GM12878 (cell line): Measurements from ENCODE around the gene WTAP. TPM values are rescaled to one million over a fixed set of nuclear protein-coding genes. Genes with fewer than 3 reads are reported as not detected.

Experiments
- ASH2L ChIP-seq: fragments of 300-600, 200-600 bp; sonication (generic); IDR thresholded peaks from 2 replicates; pipeline ENCODE4 v1.6.1; 2017; ENCODE audit warnings: low read depth, mild to moderate bottlenecking, borderline replicate concordance
- BCL11A ChIP-seq: IDR thresholded peaks from 2 replicates; pipeline ENCODE4 v1.6.1; 2011; ENCODE audit warnings: low read depth, low read length
- JUNB ChIP-seq: IDR thresholded peaks from 2 replicates; pipeline ENCODE4 v1.6.1; 2016; ENCODE audit warnings: antibody characterized with exemption, mild to moderate bottlenecking
- MEF2A ChIP-seq: IDR thresholded peaks from 2 replicates; pipeline ENCODE4 v1.6.1; 2011; ENCODE audit warnings: low read depth, mild to moderate bottlenecking, low read length, moderate library complexity; ENCODE audit not compliant: insufficient read depth
- NRF1 ChIP-seq: conservative IDR thresholded peaks from 2 replicates; pipeline ENCODE4 v1.6.1; 2011; ENCODE audit warnings: mild to moderate bottlenecking, low read depth, low read length, improper control_type of control experiment
- PML ChIP-seq: IDR thresholded peaks from 2 replicates; pipeline ENCODE4 v1.6.1; 2012; ENCODE audit warnings: low read length, inconsistent platforms
- SMAD1 ChIP-seq: fragments of 450-650 bp; IDR thresholded peaks from 2 replicates; pipeline ENCODE4 v1.6.1; 2018; ENCODE audit warnings: mild to moderate bottlenecking, low read depth; ENCODE audit not compliant: partially characterized antibody
- SMAD5 ChIP-seq: IDR thresholded peaks from 2 replicates; pipeline ENCODE4 v1.6.1; 2016; ENCODE audit warnings: antibody characterized with exemption, low read depth
- ZBED1 ChIP-seq: IDR thresholded peaks from 2 replicates; pipeline ENCODE4 v1.6.1; 2016; ENCODE audit warnings: borderline replicate concordance
- polyA plus RNA-seq, 11 experiments: library from polyadenylated mRNA; depleted of rRNA in 4 of 11; unstranded in 6 of 11; stranded (reverse) in 5 of 11; fragments of >200 nt; fragmentation: Nextera tagmentation in 4 of 11; fragmentation: Illumina TruSeq in 1 of 11; extraction: Ambion mirVana in 4 of 11; extraction: Trizol in 1 of 11; gene quantifications; 1 replicate in 1 of 11; 2 replicates in 10 of 11; pipeline versions ENCODE4 v1.2.1 to v1.2.3, GENCODE V29; 2011 to 2016; ENCODE audit warnings: inconsistent platforms in 2 of 11, missing spikeins in 2 of 11, low read depth in 1 of 11
- total RNA-seq, 4 experiments: library from RNA; depleted of rRNA in 3 of 4; stranded (reverse); fragments of >200 nt in 3 of 4; fragmentation: Illumina TruSeq in 1 of 4; extraction: Trizol in 1 of 4; gene quantifications; 2 replicates each; pipeline versions ENCODE4 v1.2.1 to v1.2.3, GENCODE V29; 2013 to 2021
- TF ChIP-seq, protein P1 (sequence below): IDR thresholded peaks from 2 replicates; pipeline ENCODE4 v1.6.1; 2011; ENCODE audit warnings: borderline replicate concordance, low read depth, mild to moderate bottlenecking, moderate library complexity, mixed read lengths, low read length; ENCODE audit not compliant: insufficient read depth; ENCODE audit errors: extremely low read length
- TF ChIP-seq, protein P2 (sequence below): IDR thresholded peaks from 2 replicates; pipeline ENCODE4 v1.6.1; 2011; ENCODE audit warnings: low read depth, mild to moderate bottlenecking, low read length, moderate library complexity, borderline replicate concordance; ENCODE audit errors: extremely low read depth
- TF ChIP-seq, protein P3 (sequence below): fragments of 450-650 bp; formaldehyde crosslinking; IDR thresholded peaks from 2 replicates; pipeline ENCODE4 v1.5.0; 2022; ENCODE audit warnings: mild to moderate bottlenecking, missing genetic modification characterization
- TF ChIP-seq, protein P4 (sequence below): IDR thresholded peaks from 2 replicates; pipeline ENCODE4 v1.6.1; 2011; ENCODE audit warnings: borderline replicate concordance, low read depth, mild to moderate bottlenecking, moderate library complexity, low read length; ENCODE audit not compliant: insufficient read depth, poor library complexity, severe bottlenecking
- TF ChIP-seq, protein P5 (sequence below): fragments of 450-650 bp; IDR thresholded peaks from 2 replicates; pipeline ENCODE4 v1.6.1; 2017; ENCODE audit warnings: mild to moderate bottlenecking, low read depth, inconsistent platforms; ENCODE audit not compliant: poor library complexity, severe bottlenecking
- TF ChIP-seq, protein P6 (sequence below): IDR thresholded peaks from 2 replicates; pipeline ENCODE4 v1.6.1; 2012; ENCODE audit warnings: low read length, inconsistent platforms

WTAP gene
- total and polyA plus RNA-seq, 10 of the 15 experiments (the other 5 are each of a cell fraction or from before 2014, with no cell fraction given): 38.7 to 132 (median 83.1) TPM

DNA sequence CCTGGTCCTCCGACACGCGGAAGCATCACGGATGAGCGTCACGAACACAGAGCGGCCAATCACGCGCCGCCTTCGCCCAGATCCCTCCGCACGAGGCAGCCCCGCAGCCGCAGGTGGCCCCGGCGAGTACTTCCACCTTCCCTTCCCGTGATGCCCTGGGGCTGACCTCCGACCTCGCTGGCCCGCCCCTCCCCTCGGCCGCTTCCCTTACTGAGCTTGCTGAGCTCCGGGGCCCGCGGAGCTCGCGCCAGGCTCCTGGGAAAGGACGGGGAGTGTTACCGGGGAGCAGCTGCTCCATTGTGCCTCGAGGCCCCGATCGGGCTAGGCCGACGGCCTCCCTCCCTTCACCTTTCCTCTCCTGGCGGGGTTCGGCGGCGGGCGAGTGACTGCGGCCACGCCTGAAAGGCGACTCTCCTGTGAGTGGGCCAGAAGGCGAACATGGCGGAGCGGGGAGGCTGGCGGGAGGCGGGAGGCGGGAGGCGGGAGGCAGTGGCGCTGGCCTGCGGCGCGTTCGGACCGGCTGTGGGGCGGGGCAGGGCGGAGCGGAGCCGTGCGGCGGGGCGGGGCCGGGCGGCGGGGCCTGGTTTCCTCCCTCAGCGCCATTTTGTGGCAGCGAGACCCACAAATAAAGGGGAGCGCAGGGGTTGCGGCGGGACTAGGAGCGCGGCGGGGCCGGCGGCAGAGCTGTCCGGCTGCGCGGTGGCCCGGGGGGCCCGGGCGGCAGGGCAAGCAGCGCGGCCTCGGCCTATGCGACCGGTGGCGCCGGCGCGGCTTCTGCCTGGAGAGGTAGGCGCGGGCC lies at the start of gene WTAP (continued):
- TF ChIP-seq, protein P1, sequence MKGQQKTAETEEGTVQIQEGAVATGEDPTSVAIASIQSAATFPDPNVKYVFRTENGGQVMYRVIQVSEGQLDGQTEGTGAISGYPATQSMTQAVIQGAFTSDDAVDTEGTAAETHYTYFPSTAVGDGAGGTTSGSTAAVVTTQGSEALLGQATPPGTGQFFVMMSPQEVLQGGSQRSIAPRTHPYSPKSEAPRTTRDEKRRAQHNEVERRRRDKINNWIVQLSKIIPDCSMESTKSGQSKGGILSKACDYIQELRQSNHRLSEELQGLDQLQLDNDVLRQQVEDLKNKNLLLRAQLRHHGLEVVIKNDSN: peak; percentile 57
- TF ChIP-seq ASH2L: no peak
- TF ChIP-seq JUNB: no peak
- TF ChIP-seq, protein P2, sequence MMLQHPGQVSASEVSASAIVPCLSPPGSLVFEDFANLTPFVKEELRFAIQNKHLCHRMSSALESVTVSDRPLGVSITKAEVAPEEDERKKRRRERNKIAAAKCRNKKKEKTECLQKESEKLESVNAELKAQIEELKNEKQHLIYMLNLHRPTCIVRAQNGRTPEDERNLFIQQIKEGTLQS: no peak
- peak; percentile 97 for TF ChIP-seq SMAD5
- TF ChIP-seq, protein P3, sequence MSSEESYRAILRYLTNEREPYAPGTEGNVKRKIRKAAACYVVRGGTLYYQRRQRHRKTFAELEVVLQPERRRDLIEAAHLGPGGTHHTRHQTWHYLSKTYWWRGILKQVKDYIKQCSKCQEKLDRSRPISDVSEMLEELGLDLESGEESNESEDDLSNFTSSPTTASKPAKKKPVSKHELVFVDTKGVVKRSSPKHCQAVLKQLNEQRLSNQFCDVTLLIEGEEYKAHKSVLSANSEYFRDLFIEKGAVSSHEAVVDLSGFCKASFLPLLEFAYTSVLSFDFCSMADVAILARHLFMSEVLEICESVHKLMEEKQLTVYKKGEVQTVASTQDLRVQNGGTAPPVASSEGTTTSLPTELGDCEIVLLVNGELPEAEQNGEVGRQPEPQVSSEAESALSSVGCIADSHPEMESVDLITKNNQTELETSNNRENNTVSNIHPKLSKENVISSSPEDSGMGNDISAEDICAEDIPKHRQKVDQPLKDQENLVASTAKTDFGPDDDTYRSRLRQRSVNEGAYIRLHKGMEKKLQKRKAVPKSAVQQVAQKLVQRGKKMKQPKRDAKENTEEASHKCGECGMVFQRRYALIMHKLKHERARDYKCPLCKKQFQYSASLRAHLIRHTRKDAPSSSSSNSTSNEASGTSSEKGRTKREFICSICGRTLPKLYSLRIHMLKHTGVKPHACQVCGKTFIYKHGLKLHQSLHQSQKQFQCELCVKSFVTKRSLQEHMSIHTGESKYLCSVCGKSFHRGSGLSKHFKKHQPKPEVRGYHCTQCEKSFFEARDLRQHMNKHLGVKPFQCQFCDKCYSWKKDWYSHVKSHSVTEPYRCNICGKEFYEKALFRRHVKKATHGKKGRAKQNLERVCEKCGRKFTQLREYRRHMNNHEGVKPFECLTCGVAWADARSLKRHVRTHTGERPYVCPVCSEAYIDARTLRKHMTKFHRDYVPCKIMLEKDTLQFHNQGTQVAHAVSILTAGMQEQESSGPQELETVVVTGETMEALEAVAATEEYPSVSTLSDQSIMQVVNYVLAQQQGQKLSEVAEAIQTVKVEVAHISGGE (CRISPR knock-in tag): no peak
- peak; percentile 56; the same call in 1 of the 2 replicates for TF ChIP-seq MEF2A
- TF ChIP-seq ZBED1: no peak
- TF ChIP-seq, protein P4, sequence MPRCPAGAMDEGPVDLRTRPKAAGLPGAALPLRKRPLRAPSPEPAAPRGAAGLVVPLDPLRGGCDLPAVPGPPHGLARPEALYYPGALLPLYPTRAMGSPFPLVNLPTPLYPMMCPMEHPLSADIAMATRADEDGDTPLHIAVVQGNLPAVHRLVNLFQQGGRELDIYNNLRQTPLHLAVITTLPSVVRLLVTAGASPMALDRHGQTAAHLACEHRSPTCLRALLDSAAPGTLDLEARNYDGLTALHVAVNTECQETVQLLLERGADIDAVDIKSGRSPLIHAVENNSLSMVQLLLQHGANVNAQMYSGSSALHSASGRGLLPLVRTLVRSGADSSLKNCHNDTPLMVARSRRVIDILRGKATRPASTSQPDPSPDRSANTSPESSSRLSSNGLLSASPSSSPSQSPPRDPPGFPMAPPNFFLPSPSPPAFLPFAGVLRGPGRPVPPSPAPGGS: peak; percentile 74
- TF ChIP-seq, protein P5, sequence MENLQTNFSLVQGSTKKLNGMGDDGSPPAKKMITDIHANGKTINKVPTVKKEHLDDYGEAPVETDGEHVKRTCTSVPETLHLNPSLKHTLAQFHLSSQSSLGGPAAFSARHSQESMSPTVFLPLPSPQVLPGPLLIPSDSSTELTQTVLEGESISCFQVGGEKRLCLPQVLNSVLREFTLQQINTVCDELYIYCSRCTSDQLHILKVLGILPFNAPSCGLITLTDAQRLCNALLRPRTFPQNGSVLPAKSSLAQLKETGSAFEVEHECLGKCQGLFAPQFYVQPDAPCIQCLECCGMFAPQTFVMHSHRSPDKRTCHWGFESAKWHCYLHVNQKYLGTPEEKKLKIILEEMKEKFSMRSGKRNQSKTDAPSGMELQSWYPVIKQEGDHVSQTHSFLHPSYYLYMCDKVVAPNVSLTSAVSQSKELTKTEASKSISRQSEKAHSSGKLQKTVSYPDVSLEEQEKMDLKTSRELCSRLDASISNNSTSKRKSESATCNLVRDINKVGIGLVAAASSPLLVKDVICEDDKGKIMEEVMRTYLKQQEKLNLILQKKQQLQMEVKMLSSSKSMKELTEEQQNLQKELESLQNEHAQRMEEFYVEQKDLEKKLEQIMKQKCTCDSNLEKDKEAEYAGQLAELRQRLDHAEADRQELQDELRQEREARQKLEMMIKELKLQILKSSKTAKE: no peak
- peak; percentile 42 for TF ChIP-seq SMAD1
- peak; percentile 93 for TF ChIP-seq PML
- TF ChIP-seq NRF1: 0 out of 2 replicates have a peak, but pooled peaks have one; percentile 9
- TF ChIP-seq, protein P6, sequence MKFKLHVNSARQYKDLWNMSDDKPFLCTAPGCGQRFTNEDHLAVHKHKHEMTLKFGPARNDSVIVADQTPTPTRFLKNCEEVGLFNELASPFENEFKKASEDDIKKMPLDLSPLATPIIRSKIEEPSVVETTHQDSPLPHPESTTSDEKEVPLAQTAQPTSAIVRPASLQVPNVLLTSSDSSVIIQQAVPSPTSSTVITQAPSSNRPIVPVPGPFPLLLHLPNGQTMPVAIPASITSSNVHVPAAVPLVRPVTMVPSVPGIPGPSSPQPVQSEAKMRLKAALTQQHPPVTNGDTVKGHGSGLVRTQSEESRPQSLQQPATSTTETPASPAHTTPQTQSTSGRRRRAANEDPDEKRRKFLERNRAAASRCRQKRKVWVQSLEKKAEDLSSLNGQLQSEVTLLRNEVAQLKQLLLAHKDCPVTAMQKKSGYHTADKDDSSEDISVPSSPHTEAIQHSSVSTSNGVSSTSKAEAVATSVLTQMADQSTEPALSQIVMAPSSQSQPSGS: no peak
- no peak for TF ChIP-seq BCL11A
